CD4-positive, alpha-beta T cell treated with Interleukin-17A for 4 hours (primary cell): Measurements from ENCODE around the gene SUCO.
"Not testable (repeated sequence)": the region's sequence is repeated elsewhere in the genome, so short reads cannot be mapped to it uniquely, and the experiment has no call there.

Source experiments
- DNase-seq: peaks from one replicate; pipeline ENCODE4 v3.0.0-alpha.2; 2020; ENCODE audit warnings: mixed read lengths

The SUCO gene

GRCh38 chr1:172567720-172568119 lies 34.8 kb downstream of the SUCO start:
- DNase-seq, result no peak

DNA sequence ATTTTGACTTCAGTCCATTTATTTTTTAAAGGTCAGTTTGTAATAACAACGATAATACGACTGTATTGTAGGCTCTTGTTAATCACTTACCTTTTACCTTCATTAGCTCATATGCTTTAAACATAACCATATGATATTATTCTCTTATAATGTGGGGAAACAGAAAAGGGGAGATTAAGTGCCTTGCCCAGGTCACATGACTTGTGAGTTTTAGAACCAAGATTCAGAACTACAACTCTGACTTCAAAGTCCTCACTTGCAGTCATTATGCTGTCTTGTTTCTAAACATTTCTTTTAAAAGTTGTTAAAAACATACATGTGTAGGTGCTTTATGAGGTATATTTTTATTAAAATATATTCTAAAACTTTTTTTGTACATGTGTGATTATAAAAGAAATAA lies 41.1 kb downstream of the SUCO start:
- no peak for DNase-seq

DNA sequence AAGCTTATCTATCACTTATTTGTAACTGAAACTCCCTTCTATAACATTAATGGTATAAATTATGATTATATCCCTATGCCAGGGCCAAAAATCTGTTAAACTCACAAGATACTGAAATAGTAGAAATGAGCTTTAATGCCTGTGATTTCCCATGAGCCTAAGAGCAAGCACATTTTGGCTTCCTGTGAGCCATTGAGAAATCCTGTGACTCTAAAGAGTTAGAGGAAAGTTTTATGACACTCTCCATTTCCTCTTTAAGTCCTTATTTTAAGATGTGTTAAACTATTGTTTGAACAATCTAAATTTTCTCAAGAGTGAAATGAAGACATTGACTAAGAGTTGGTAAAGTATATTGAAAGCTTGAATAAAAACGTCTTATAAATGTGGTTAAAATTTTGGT lies 45.6 kb downstream of the SUCO start:
- no peak for DNase-seq

DNA sequence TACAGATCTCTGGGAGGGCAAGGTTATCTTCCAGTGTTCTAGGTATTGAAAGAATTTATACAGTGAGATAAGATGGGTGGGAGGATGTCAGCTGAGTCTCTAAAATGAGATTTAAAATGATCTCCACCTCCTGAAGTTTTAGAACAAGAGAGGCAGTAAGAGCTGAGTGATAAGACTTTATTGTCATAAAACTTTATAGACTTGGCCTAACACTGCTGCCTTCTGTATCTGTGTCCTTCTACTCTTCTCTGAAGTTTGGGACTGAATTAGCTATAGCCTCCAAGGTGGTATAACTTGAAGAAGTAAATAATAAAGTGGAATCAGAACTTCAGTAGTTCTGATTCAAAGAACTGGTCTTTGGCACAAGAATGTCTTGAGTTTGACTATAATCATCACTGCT lies 48.3 kb downstream of the SUCO start:
- no peak for DNase-seq

- no peak for DNase-seq
Observed at GRCh38 chr1:172581779-172582178, 48.8 kb downstream of the SUCO start.

DNA sequence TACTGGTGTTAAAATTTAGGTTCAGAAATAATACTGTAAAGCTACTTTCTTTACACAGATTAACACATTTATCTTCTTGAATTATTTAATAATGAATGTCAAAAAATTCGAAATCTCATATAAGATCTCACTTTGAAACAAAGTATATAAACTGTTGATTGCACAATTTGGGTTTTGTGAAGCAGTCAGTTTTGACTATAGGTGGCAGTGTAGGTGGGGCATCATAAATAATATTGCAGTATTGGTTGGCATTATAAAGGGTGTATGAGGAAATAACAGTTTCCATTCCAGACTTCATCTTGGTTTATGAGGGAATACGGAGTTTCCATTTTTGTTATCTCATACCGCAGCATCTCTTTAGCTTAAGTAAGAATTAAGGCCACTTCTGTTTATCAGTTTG lies 49.9 kb downstream of the SUCO start:
- DNase-seq, result no peak

DNA sequence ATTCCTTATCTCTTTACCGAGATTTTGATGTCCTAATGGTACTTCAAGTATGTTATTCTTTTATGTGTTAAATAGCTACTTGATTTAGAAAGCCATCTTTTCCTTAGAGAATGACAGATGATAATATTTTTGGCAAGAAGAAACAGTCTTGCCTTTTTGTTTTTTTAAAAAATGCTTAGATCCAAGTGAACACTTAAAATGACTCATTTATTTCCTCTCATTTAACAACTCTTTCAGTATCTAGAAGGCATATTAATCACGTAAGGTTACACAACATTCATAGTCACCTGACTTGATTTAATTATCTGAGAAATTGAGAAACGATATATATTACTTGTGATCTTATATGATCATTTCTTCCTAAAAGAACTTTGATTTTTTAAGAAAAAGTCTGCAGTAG lies 52.4 kb downstream of the SUCO start:
- DNase-seq, result no peak

GRCh38 chr1:172585861-172586260 lies 52.9 kb downstream of the SUCO start:
- DNase-seq, result no peak

DNA sequence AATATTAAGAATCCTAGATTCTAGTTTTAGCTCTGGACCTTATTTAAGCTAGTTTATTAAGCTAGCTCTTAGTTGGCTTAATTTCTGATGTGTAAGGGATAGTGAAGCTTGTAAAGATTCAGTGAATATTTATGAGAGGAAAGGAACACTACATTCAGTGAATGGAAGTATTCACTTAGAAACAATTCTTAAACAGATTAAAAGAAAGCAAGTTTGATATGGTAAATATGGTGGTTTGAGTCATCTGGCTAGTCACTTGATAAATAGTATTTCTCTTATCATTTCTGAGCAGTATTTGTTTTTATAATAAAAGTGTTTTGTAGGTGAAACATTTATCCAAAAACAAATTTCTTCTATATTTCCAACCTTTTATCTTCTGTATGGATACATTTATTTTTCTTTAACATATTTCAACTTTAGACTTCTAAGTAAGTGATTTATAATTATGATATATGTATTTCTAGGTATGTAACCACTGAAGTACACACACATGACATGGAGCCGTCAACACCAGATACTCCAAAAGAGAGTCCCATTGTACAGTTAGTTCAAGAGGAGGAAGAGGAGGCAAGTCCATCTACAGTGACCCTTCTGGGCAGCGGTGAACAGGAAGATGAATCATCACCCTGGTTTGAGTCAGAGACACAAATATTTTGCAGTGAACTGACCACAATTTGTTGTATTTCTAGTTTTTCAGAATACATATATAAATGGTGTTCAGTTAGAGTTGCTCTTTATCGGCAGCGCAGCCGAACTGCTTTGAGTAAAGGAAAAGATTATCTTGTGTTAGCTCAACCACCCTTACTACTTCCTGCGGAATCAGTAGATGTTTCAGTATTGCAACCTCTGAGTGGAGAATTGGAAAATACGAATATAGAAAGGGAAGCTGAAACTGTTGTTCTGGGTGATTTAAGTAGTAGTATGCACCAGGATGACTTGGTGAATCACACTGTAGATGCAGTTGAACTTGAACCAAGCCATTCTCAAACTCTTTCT lies 55.6 kb downstream of the SUCO start:
- no peak for DNase-seq

DNA sequence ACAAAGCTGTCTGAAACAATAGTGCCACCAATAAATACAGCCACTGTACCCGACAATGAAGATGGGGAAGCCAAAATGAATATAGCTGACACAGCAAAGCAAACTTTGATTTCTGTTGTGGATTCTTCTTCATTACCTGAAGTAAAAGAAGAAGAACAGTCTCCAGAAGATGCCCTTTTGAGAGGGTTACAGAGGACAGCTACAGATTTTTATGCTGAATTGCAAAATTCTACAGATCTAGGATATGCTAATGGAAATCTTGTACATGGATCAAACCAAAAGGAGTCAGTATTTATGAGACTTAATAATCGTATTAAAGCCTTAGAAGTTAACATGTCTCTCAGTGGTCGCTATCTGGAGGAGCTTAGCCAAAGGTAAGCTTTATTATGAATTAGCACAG lies 56.6 kb downstream of the SUCO start:
- DNase-seq, result no peak

DNA sequence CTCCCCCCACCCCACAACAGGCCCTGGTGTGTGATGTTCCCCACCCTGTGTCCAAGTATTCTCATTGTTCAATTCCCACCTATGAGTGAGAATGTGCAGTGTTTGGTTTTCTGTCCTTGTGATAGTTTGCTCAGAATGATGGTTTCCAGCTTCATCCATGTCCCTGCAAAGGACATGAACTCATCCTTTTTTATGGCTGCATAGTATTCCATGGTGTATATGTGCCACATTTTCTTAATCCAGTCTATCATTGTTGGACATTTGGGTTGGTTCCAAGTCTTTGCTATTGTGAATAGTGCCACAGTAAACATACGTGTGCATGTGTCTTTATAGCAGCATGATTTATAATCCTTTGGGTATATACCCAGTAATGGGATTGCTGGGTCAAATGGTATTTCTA lies 58.5 kb downstream of the SUCO start:
- not testable (repeated sequence) for DNase-seq

DNA sequence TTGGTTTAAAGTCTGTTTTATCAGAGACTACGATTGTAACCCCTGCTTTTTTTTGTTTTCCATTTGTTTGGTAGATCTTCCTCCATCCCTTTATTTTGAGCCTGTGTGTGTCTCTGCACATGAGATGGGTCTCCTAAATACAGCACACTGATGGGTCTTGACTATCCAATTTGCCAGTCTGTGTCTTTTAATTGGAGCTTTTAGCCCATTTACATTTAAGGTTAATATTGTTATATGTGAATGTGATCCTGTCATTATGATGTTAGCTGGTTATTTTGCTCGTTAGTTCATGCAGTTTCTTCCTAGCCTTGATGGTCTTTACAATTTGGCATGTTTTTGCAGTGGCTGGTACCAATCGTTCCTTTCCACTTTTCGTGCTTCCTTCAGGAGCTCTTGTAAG lies 62.1 kb downstream of the SUCO start:
- DNase-seq, result not testable (repeated sequence)

GRCh38 chr1:172596782-172597181 lies 63.8 kb downstream of the SUCO start:
- not testable (repeated sequence) for DNase-seq

GRCh38 chr1:172599912-172600311 lies 67.0 kb downstream of the SUCO start:
- DNase-seq, result no peak

- DNase-seq, result no peak
Observed at GRCh38 chr1:172600615-172601014, 67.7 kb downstream of the SUCO start.

DNA sequence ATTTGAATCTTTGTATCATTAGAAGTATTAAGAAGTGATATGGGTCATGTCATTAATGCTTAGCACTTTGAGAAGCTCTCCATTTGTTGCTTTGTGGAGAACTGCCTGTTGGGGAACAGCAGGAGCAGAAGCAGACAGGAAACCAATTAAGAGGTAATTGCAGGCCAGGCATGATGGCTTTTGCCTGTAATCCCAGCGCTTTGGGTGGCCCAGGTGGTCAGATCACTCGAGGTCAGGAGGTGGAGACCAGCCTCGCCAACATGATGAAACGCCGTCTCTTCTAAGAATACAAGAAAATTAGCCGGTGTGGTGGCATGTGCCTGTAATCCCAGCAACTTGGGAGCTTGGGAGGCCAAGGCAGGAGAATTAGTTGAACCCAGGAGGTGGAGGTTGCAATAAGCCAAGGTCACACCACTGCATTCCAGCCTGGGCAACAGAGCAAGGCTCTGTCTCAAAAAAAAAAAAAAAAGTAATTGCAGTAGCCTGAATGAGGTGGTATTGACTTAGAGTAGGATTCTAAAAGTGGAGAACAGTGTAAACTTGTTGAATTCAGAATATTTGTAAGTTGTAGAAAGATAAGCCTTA lies 68.2 kb downstream of the SUCO start:
- no peak for DNase-seq

GRCh38 chr1:172602706-172603105 lies 69.8 kb downstream of the SUCO start:
- DNase-seq, result no peak

DNA sequence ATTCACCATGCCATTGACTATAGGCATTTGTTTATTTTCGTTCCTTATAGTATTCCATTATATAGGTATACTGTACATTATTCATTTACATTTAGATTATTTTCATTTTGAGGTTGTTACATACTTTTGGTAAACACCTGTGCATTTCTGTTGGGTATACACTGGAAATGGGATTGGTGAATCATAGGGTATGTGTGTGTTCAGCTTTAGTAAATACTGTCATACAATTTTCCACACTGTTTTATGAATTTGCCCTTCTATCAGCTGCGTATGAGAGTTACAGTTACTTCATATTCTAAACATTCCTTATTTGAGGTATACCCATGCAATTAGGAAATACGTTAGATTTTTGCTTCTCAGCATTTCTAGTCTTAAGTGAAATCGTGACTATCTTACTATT lies 70.9 kb downstream of the SUCO start:
- no peak for DNase-seq

GRCh38 chr1:172605641-172606040 lies 72.7 kb downstream of the SUCO start:
- DNase-seq, result no peak

DNA sequence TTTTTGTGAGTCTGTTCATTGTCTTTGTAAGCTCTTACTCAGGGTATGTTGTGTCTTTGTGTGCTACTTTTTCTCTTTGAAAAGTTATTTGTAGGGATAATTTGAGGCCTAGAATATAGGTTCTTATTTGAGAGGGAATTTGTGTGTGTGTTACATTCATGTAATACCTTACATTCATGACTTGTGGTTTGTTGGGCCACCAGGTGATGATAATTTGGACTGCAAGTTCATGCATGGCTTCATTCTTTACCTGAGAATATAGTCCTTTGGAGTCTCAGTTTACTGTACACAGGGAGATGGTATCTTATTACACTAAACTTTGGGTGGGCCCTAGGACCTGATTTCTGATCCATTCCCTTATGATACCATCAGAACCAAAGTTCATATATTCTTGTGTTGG lies 74.2 kb downstream of the SUCO start:
- no peak for DNase-seq

GRCh38 chr1:172608098-172608601 lies 75.2 kb downstream of the SUCO start:
- no peak for DNase-seq

- no peak for DNase-seq
Observed at GRCh38 chr1:172609528-172609927, 76.6 kb downstream of the SUCO start.

DNA sequence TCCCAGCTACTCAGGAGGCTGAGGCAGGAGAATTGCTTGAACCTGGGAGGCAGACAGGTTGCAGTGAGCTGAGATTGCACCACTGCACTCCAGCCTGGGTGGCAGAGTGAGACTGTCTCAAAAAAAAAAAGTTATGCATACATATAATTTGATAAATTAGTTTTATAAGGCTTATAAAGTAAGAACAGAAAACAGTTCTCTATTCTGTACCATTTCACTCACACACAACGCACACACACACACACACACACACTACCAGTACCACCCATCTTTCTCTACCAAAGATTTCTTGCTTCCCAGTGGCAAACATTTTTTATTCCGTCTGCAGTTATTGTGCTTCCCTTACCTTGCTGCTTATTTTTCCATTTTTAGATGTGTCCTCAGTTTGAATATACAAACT lies 79.5 kb downstream of the SUCO start:
- no peak for DNase-seq

- DNase-seq, result no peak
Observed at GRCh38 chr1:172613294-172613693, 80.3 kb downstream of the SUCO start.
